ENCODE data around the gene APOL5.
"Not testable (repeated sequence)": the region's sequence is repeated elsewhere in the genome, so short reads cannot be mapped to it uniquely, and the experiment has no call there.

APOL5 gene

DNA sequence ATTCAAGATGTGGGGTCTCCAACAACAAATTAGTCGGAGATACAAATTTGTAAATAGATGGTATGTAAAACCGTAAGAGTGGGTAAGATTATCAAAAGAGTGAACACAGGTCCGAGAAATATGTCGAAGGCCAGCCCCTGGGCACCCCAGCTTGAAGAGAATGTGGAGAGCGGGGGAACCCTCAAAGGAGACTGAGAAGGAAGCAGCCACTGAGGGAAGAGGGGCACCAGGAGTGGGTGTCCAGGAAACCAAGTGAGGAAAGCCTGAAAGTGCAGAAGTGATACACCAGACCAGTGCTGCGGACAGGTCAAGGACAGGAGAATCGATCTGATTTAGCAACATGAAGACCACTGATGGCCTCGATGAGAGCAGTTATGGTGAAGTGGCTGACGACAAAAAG is 14.4 kb downstream of the APOL5 start:
- Histone ChIP-seq H2AFZ (ENCODE audit: low read length, unreplicated experiment) (no peak overlapping the region), H3K4me1 (ENCODE audit: control insufficient read depth, insufficient read depth, low read length, unreplicated experiment) (no peaks in the 10 kb centered on the region), H3K27ac (ENCODE audit: low read depth, low read length) (no peak overlapping the region), H3K36me3 (ENCODE audit: insufficient read depth, low read length) (no peaks in the 10 kb centered on the region), H3K79me2 (ENCODE audit: control insufficient read depth, insufficient read depth, low read length, unreplicated experiment) (no peaks in the 10 kb centered on the region), H3K4me3 (ENCODE audit: low read depth, low read length) (no peak overlapping the region), H3K27me3 (ENCODE audit: insufficient read depth, low read length) (no peaks in the 10 kb centered on the region)

DNA sequence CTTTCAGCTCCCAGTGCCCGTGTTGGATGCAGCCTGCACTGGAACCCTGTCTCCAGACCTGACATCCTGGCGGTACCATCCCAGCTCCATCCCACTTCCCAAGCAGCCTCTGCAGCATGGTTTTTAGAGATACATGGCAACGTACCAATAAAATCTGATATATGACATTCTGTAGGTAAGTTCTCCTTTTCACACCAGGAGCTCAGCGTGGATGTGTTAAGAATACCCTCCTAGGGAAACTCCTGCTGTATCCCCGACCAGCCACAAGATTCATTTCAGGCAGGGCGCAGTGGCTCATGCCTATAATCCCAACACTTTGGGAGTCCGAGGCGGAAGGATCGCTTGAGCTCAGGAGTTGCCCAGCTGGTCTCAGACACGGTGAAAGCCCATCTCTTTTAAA is 15.4 kb downstream of the APOL5 start:
- Histone ChIP-seq H3K4me3 (ENCODE audit: low read depth, low read length) (no peak overlapping the region), H3K4me1 (ENCODE audit: control insufficient read depth, insufficient read depth, low read length, unreplicated experiment) (no peaks in the 10 kb centered on the region), H3K27me3 (ENCODE audit: insufficient read depth, low read length) (no peaks in the 10 kb centered on the region), H2AFZ (ENCODE audit: low read length, unreplicated experiment) (no peak overlapping the region), H3K36me3 (ENCODE audit: insufficient read depth, low read length) (no peaks in the 10 kb centered on the region), H3K79me2 (ENCODE audit: control insufficient read depth, insufficient read depth, low read length, unreplicated experiment) (no peaks in the 10 kb centered on the region), H3K27ac (ENCODE audit: low read depth, low read length) (no peak overlapping the region)

DNA sequence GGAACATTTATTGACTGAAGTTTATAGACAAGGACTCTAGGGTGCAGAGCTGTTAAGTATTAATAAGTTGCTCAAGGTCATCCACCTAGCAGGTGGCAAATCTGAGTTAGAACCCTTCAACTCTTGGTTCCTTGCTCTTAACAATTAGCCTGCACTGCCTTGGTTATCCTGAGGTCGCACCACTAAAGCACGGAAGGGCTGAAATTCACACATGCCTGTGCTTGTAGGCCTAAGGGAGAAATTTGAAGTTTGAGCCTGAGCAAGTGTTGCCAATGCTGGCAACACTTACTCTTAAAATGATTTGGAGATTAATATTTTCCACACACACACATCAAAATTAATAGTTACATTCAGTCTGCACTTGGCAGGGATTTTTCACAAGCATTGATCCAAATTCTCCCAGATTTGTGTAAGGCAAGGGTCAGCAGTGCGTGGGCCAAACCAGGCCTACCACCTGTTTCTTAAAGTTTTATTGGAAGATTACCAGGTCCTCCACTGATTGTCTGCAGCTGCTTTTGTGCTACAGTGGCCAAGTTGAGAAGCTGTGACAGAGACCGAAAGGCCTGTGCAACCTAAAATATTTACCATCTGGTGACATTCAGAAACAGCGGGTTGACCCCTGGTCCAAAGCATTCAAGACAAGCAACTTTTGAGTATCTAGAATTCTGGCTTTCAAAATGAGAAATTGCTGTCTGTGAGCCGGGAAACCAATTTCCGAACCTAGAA is 16.3 kb downstream of the APOL5 start:
- no peaks in the 10 kb centered on the region for H3K36me3 ChIP-seq (ENCODE audit: insufficient read depth, low read length)
- H3K4me1 ChIP-seq (ENCODE audit: control insufficient read depth, insufficient read depth, low read length, unreplicated experiment) = no peaks in the 10 kb centered on the region
- H2AFZ ChIP-seq (ENCODE audit: low read length, unreplicated experiment) = no peak overlapping the region
- H3K27ac ChIP-seq (ENCODE audit: low read depth, low read length) = no peak overlapping the region
- H3K4me3 ChIP-seq (ENCODE audit: low read depth, low read length) = no peak overlapping the region
- no peaks in the 10 kb centered on the region for H3K27me3 ChIP-seq (ENCODE audit: insufficient read depth, low read length)
- no peaks in the 10 kb centered on the region for H3K79me2 ChIP-seq (ENCODE audit: control insufficient read depth, insufficient read depth, low read length, unreplicated experiment)

DNA sequence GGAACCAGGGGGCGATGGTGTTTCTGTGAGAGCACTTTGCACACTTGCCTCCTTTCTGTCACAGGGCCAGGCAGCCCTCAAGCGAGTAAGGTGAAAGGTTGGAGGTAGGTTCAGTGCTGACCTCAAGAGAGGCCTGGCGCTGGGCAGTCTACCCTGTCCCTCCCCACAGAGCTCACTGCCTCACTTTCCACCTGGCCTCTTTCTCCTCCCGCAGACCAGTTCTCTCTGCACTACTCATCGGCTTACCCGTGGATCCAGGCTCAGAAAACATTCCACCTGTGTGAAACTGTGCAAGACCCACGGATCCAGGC is 16.8 kb downstream of the APOL5 start:
- no peak overlapping the region for H2AFZ ChIP-seq (ENCODE audit: low read length, unreplicated experiment)
- no peaks in the 10 kb centered on the region for H3K27me3 ChIP-seq (ENCODE audit: insufficient read depth, low read length)
- no peaks in the 10 kb centered on the region for H3K79me2 ChIP-seq (ENCODE audit: control insufficient read depth, insufficient read depth, low read length, unreplicated experiment)
- no peaks in the 10 kb centered on the region for H3K4me1 ChIP-seq (ENCODE audit: control insufficient read depth, insufficient read depth, low read length, unreplicated experiment)
- no peak overlapping the region for H3K27ac ChIP-seq (ENCODE audit: low read depth, low read length)
- no peak overlapping the region for H3K4me3 ChIP-seq (ENCODE audit: low read depth, low read length)
- H3K36me3 ChIP-seq (ENCODE audit: insufficient read depth, low read length) = no peaks in the 10 kb centered on the region

DNA sequence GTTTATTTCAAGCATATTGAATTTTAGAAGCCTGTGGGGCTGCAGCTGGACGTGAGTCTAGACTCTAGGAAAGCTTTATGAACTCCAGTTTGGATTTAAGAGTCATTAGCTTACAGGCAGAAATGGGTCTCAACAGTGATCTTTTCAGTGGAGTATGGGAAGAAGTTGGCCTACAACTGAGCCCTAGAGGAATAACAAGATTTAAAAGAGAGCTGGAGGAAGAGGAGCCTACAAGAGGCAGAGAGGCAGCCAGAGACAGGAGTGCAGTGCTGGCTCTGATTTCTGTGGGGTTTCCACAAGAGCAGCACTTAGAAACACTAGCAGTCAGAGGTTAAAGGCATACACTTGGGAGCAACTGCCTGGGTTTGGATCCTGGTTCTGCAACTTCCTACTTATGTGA is 17.9 kb downstream of the APOL5 start:
- H3K36me3 ChIP-seq (ENCODE audit: insufficient read depth, low read length) = no peaks in the 10 kb centered on the region
- no peak overlapping the region for H3K4me3 ChIP-seq (ENCODE audit: low read depth, low read length)
- no peaks in the 10 kb centered on the region for H3K79me2 ChIP-seq (ENCODE audit: control insufficient read depth, insufficient read depth, low read length, unreplicated experiment)
- H3K4me1 ChIP-seq (ENCODE audit: control insufficient read depth, insufficient read depth, low read length, unreplicated experiment) = no peaks in the 10 kb centered on the region
- H3K27ac ChIP-seq (ENCODE audit: low read depth, low read length) = no peak overlapping the region
- no peaks in the 10 kb centered on the region for H3K27me3 ChIP-seq (ENCODE audit: insufficient read depth, low read length)
- H2AFZ ChIP-seq (ENCODE audit: low read length, unreplicated experiment) = no peak overlapping the region

DNA sequence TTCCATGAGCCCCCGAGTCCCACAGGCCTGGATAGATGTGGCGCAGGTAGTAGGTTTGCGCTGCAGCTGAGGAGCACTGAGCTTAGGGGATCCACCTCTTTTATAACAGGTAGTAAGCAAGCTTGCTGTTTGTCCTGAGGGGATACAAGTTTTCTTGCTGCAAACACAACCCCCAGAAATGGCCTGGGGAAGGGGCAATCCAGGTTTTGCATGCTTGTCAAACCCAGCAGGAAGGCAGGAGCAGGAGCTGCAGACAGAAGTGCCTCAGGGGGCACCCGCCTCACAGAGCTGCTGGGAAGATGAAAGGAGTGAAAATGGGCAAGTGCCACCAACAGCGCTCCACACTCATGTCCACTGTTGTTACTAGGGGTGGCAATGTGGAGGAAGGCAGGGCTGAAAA is 18.5 kb downstream of the APOL5 start:
- Histone ChIP-seq H3K4me1 (ENCODE audit: control insufficient read depth, insufficient read depth, low read length, unreplicated experiment) (peaks cover 4% of the 10 kb centered on the region), H2AFZ (ENCODE audit: low read length, unreplicated experiment) (no peak overlapping the region), H3K36me3 (ENCODE audit: insufficient read depth, low read length) (no peaks in the 10 kb centered on the region), H3K4me3 (ENCODE audit: low read depth, low read length) (no peak overlapping the region), H3K27ac (ENCODE audit: low read depth, low read length) (no peak overlapping the region), H3K79me2 (ENCODE audit: control insufficient read depth, insufficient read depth, low read length, unreplicated experiment) (no peaks in the 10 kb centered on the region), H3K27me3 (ENCODE audit: insufficient read depth, low read length) (no peaks in the 10 kb centered on the region)

DNA sequence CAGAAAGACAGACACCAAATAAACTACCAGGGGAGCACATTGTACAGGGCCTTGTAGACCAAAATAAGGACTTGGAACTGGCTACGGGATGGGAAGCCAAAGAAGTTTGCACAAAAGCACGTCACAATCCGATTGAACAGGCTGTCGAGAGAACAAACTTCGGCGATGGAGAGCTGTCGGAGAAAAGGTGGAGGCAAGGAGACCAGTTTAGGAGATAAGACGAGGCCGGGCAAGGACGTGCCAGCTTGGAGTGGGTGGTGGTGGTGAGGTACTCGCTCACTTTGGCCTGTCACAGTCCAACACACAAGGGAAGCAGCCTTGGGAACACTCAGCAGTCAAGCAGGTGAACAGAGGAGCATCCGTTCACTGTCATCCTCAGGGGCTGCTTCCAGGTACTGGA is 19.0 kb downstream of the APOL5 start:
- H2AFZ ChIP-seq (ENCODE audit: low read length, unreplicated experiment) = no peak overlapping the region
- H3K4me3 ChIP-seq (ENCODE audit: low read depth, low read length) = no peak overlapping the region
- no peaks in the 10 kb centered on the region for H3K36me3 ChIP-seq (ENCODE audit: insufficient read depth, low read length)
- H3K27ac ChIP-seq (ENCODE audit: low read depth, low read length) = no peak overlapping the region
- peaks cover 9% of the 10 kb centered on the region for H3K4me1 ChIP-seq (ENCODE audit: control insufficient read depth, insufficient read depth, low read length, unreplicated experiment)
- no peaks in the 10 kb centered on the region for H3K79me2 ChIP-seq (ENCODE audit: control insufficient read depth, insufficient read depth, low read length, unreplicated experiment)
- H3K27me3 ChIP-seq (ENCODE audit: insufficient read depth, low read length) = no peaks in the 10 kb centered on the region

DNA sequence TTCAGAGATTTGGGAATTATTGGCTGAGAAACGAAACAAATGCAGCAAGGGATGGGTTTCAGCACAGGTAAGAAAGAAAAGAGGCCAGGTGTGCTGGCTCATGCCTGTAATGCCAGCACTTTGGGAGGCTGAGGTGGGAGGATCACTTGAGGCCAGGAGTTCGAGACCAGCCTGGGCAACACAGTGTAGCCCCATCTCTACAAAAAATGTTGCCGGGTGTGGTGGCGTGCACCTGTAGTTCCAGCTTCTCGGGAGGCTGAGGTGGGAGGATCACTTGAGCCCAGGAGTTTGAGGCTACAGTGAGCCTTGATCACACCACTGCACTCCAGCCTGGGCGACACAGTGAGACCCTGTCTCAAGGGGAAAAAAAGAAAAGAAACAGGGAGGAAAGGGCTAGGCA is 20.2 kb downstream of the APOL5 start:
- H2AFZ ChIP-seq (ENCODE audit: low read length, unreplicated experiment); H3K79me2 ChIP-seq (ENCODE audit: control insufficient read depth, insufficient read depth, low read length, unreplicated experiment); H3K4me3 ChIP-seq (ENCODE audit: low read depth, low read length); H3K27ac ChIP-seq (ENCODE audit: low read depth, low read length); H3K27me3 ChIP-seq (ENCODE audit: insufficient read depth, low read length); H3K36me3 ChIP-seq (ENCODE audit: insufficient read depth, low read length): not testable (repeated sequence)
- peaks cover 21% of the 10 kb centered on the region for H3K4me1 ChIP-seq (ENCODE audit: control insufficient read depth, insufficient read depth, low read length, unreplicated experiment)

DNA sequence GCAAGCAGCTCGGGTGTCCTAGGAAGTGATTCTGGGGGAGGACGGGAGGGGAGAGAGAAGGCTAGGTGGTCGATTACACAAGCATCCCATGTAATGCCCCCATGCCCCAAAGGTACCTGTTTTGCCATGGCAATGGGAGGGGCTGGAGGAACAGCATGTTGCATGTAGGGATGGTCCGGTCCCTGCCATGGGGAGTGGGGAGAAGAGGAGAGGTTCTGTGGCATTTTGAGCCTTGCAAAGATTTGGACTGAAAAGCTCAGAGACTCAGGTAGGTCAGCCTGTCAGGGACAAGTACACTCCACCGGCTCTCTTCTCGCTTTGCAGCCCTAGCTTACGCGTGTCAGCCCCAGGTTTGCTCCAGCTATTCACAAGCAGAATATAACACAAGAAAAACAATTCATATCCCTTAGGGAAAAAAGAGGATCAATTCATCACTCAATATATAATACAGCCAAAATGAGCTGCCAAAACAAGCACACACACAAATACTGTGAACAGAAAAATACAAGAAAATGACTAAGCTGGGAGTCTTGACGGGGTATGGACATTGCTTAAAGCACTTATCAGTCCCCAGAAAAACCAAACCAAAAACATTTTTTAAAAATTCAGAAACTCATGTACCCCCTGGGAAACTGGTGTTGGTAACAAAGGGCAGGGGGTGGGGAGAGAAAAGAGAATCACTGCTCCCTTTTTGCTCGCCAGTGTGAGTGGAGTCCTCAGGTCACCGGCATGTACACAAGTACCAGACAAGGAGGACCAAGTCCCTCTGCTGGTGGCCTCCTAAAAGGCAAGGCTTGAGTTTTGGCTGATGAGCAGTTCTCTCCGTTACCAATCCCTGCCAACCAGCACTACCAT is 21.6 kb downstream of the APOL5 start:
- no peaks in the 10 kb centered on the region for H3K79me2 ChIP-seq (ENCODE audit: control insufficient read depth, insufficient read depth, low read length, unreplicated experiment)
- H3K36me3 ChIP-seq (ENCODE audit: insufficient read depth, low read length) = no peaks in the 10 kb centered on the region
- H2AFZ ChIP-seq (ENCODE audit: low read length, unreplicated experiment) = no peak overlapping the region
- no peak overlapping the region for H3K27ac ChIP-seq (ENCODE audit: low read depth, low read length)
- H3K4me1 ChIP-seq (ENCODE audit: control insufficient read depth, insufficient read depth, low read length, unreplicated experiment) = peaks cover 30% of the 10 kb centered on the region
- H3K27me3 ChIP-seq (ENCODE audit: insufficient read depth, low read length) = no peaks in the 10 kb centered on the region
- no peak overlapping the region for H3K4me3 ChIP-seq (ENCODE audit: low read depth, low read length)

DNA sequence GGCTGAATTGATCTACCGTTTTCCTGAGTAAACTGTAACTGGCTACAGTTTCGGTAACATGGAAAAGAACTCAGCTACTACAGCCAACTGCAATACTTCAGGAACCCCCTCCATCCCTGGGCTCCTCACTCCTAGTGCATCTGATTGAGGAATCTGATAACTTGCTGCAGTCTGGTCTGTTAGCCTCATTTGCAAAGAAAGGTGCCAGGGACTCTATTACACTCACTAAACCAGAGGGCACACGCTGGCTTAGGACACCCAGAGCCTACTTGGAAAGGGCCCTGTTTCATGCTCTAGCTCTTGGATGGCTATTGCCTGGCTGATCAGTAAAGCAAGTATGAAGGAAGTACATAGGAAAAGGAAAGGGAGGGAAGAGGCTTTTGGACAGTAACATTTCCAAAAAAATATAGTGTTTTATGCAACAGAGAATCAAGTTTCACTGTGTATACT is 22.3 kb downstream of the APOL5 start:
- H2AFZ ChIP-seq (ENCODE audit: low read length, unreplicated experiment) = no peak overlapping the region
- no peaks in the 10 kb centered on the region for H3K36me3 ChIP-seq (ENCODE audit: insufficient read depth, low read length)
- no peaks in the 10 kb centered on the region for H3K79me2 ChIP-seq (ENCODE audit: control insufficient read depth, insufficient read depth, low read length, unreplicated experiment)
- no peaks in the 10 kb centered on the region for H3K27me3 ChIP-seq (ENCODE audit: insufficient read depth, low read length)
- H3K27ac ChIP-seq (ENCODE audit: low read depth, low read length) = no peak overlapping the region
- peaks cover 30% of the 10 kb centered on the region for H3K4me1 ChIP-seq (ENCODE audit: control insufficient read depth, insufficient read depth, low read length, unreplicated experiment)
- no peak overlapping the region for H3K4me3 ChIP-seq (ENCODE audit: low read depth, low read length)

DNA sequence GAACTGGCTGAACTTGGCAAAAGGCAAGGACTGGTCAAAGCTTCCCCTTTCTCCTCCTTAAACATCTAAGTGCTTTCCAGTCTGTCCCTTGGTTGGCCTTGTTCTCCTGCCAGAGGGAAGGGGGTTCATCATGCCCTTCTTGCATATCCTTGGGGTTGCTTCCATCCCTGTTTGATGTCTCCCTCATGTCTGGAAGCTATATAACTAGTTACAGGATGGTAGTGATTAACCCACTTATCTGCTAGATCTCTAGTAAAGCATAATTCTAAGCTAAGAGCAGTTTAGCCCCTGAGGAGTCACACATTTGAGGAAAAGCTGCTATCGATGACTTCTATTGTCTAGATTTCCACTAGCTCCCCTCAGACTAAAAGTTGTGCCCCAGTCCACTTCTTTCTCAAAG is 22.9 kb downstream of the APOL5 start:
- H3K27me3 ChIP-seq (ENCODE audit: insufficient read depth, low read length) = no peaks in the 10 kb centered on the region
- no peak overlapping the region for H3K27ac ChIP-seq (ENCODE audit: low read depth, low read length)
- H3K4me3 ChIP-seq (ENCODE audit: low read depth, low read length) = no peak overlapping the region
- no peaks in the 10 kb centered on the region for H3K79me2 ChIP-seq (ENCODE audit: control insufficient read depth, insufficient read depth, low read length, unreplicated experiment)
- peaks cover 30% of the 10 kb centered on the region for H3K4me1 ChIP-seq (ENCODE audit: control insufficient read depth, insufficient read depth, low read length, unreplicated experiment)
- H2AFZ ChIP-seq (ENCODE audit: low read length, unreplicated experiment) = no peak overlapping the region
- no peaks in the 10 kb centered on the region for H3K36me3 ChIP-seq (ENCODE audit: insufficient read depth, low read length)

Data from ACC112 (cell line).